Measurements from ENCODE around the gene PATE4. TPM values are rescaled to one million over a fixed set of nuclear protein-coding genes. Genes with fewer than 3 reads are reported as not detected.
A peak's percentile ranks its signal among the peaks of the same experiment; 100 is the strongest.

The PATE4 gene
- total RNA-seq = not detected
- not detected for polyA plus RNA-seq
- not detected for total RNA-seq

- intact Hi-C loops (cut with micrococcal nuclease) = no loop called here
- Histone ChIP-seq H3K27ac (ENCODE audit: low read depth, low read length) (no peak within 1 kb of the TSS), H3K4me3 (ENCODE audit: low read length) (no peak within 1 kb of the TSS), H3K4me1 (ENCODE audit: control insufficient read depth in 2 of 2, insufficient read depth in 2 of 2, low read length in 2 of 2) (no peaks in the 10 kb centered on the region), H3K27me3 (ENCODE audit: control insufficient read depth in 2 of 2, insufficient read depth in 2 of 2, low read length in 2 of 2) (no peaks in the 10 kb centered on the region), H3K9me3 (ENCODE audit: control insufficient read depth in 2 of 3, low read length in 3 of 3) (peaks cover 0 to 6% (median 0%) of the 10 kb centered on the region in 3 experiments), H3K36me3 (ENCODE audit: control insufficient read depth in 2 of 3, insufficient read depth in 3 of 3, low read length in 3 of 3) (no peaks in the 10 kb centered on the region)
- Mint-ChIP-seq H3K4me3 (no peak within 1 kb of the TSS), H3K9me3 (peaks cover 0 to 41% (median 14%) of the 10 kb centered on the region in 11 donors), H3K36me3 (peaks cover 0 to 10% (median 0%) of the 10 kb centered on the region in 5 donors), H3K27ac (no peak within 1 kb of the TSS), H3K27me3 (peaks cover 2 to 43% (median 14%) of the 10 kb centered on the region in 5 donors), H3K4me1 (peaks cover 0 to 2% (median 0%) of the 10 kb centered on the region in 7 donors)
- DNase-seq (no peak), ATAC-seq (no peak)
- ChIA-PET POLR2A (no interaction called here), CTCF (no interaction called here)
These were observed at the start of gene PATE4 for GRCh38 chr11:125833016-125833415. Gene PATE4, plus strand, starts transcription at chr11:125833316. Its CDS starts 44 bp downstream, at chr11:125833360.

GRCh38 chr11:125784678-125785077 lies 48.4 kb upstream of the PATE4 start:
- CTCF ChIA-PET = interaction anchor here (0.6 kb wide), 1 partner anchor 378 kb away, joined by 5 read pairs; no protein-coding TSS in a partner anchor
- Histone ChIP-seq H3K27ac (ENCODE audit: low read depth, low read length) (no peak overlapping the region), H3K36me3 (ENCODE audit: control insufficient read depth in 2 of 3, insufficient read depth in 3 of 3, low read length in 3 of 3) (no peaks in the 10 kb centered on the region), H3K4me3 (ENCODE audit: low read length) (no peak overlapping the region), H3K9me3 (ENCODE audit: control insufficient read depth in 2 of 3, low read length in 3 of 3) (no peaks in the 10 kb centered on the region), H3K27me3 (ENCODE audit: control insufficient read depth in 2 of 2, insufficient read depth in 2 of 2, low read length in 2 of 2) (no peaks in the 10 kb centered on the region), H3K4me1 (ENCODE audit: control insufficient read depth in 2 of 2, insufficient read depth in 2 of 2, low read length in 2 of 2) (peaks cover 0 to 4% of the 10 kb centered on the region in 2 donors)
- intact Hi-C loops (cut with micrococcal nuclease) = no loop called here
- Mint-ChIP-seq H3K4me3 (peak overlapping the region in 1 of 10 donors; percentile 18), H3K36me3 (no peaks in the 10 kb centered on the region), H3K27ac (peak overlapping the region in 1 of 9 donors; percentile 48), H3K4me1 (peaks cover 0 to 19% (median 0%) of the 10 kb centered on the region in 7 donors), H3K27me3 (peaks cover 0 to 19% (median 7%) of the 10 kb centered on the region in 5 donors), H3K9me3 (peaks cover 0 to 8% (median 2%) of the 10 kb centered on the region in 11 donors)
- ATAC-seq (peak; percentile 60), DNase-seq (peak in 3 of 9 donors; percentile 8 to 45 (median 20))
- POLR2A ChIA-PET = no interaction called here

- Histone ChIP-seq H3K36me3 (ENCODE audit: control insufficient read depth in 2 of 3, insufficient read depth in 3 of 3, low read length in 3 of 3) (no peaks in the 10 kb centered on the region), H3K27me3 (ENCODE audit: control insufficient read depth in 2 of 2, insufficient read depth in 2 of 2, low read length in 2 of 2) (no peaks in the 10 kb centered on the region), H3K27ac (ENCODE audit: low read depth, low read length) (no peak within 1 kb of the TSS), H3K4me1 (ENCODE audit: control insufficient read depth in 2 of 2, insufficient read depth in 2 of 2, low read length in 2 of 2) (peaks cover 0 to 4% of the 10 kb centered on the region in 2 donors), H3K4me3 (ENCODE audit: low read length) (no peak within 1 kb of the TSS), H3K9me3 (ENCODE audit: control insufficient read depth in 2 of 3, low read length in 3 of 3) (no peaks in the 10 kb centered on the region)
- peaks cover 0 to 10% (median 3%) of the 10 kb centered on the region in 5 donors for H3K27me3 Mint-ChIP-seq
- no peaks in the 10 kb centered on the region for H3K36me3 Mint-ChIP-seq
- ChIA-PET CTCF (no interaction called here), POLR2A (no interaction called here)
- no peak for DNase-seq
- H3K4me3 Mint-ChIP-seq = no peak within 1 kb of the TSS
- intact Hi-C loops (cut with micrococcal nuclease) = no loop called here
- no peak for ATAC-seq
- peak within 1 kb of the TSS in 2 of 9 donors; percentile 30 to 52 for H3K27ac Mint-ChIP-seq
- peaks cover 0 to 6% (median 2%) of the 10 kb centered on the region in 11 donors for H3K9me3 Mint-ChIP-seq
- peaks cover 0 to 18% (median 0%) of the 10 kb centered on the region in 7 donors for H3K4me1 Mint-ChIP-seq
These were observed 45.3 kb upstream of the PATE4 start, which contains the start of gene PATE3 for GRCh38 chr11:125787827-125788226. Gene PATE3, plus strand, starts transcription at chr11:125788127. Its CDS starts 25 bp downstream, at chr11:125788152.

- ATAC-seq = no peak
- no peak for DNase-seq
- peaks cover 0 to 3% (median 0%) of the 10 kb centered on the region in 3 experiments for H3K9me3 ChIP-seq (ENCODE audit: control insufficient read depth in 2 of 3, low read length in 3 of 3)
These were observed 42.3 kb upstream of the PATE4 start for GRCh38 chr11:125790825-125791224.

GRCh38 chr11:125797641-125798040 lies 35.5 kb upstream of the PATE4 start:
- CTCF ChIA-PET = no interaction called here
- POLR2A ChIA-PET = no interaction called here

More at GRCh38 chr11:125790825-125791224, 42.3 kb upstream of the PATE4 start:
- ChIA-PET CTCF (no interaction called here), POLR2A (no interaction called here)
- peaks cover 0 to 33% (median 16%) of the 10 kb centered on the region in 11 donors for H3K9me3 Mint-ChIP-seq
- peaks cover 0 to 20% (median 10%) of the 10 kb centered on the region in 5 donors for H3K27me3 Mint-ChIP-seq
- Histone ChIP-seq H3K4me1 (ENCODE audit: control insufficient read depth in 2 of 2, insufficient read depth in 2 of 2, low read length in 2 of 2) (no peaks in the 10 kb centered on the region), H3K4me3 (ENCODE audit: low read length) (no peak overlapping the region), H3K27ac (ENCODE audit: low read depth, low read length) (no peak overlapping the region), H3K36me3 (ENCODE audit: control insufficient read depth in 2 of 3, insufficient read depth in 3 of 3, low read length in 3 of 3) (no peaks in the 10 kb centered on the region), H3K27me3 (ENCODE audit: control insufficient read depth in 2 of 2, insufficient read depth in 2 of 2, low read length in 2 of 2) (no peaks in the 10 kb centered on the region)
- peaks cover 0 to 8% (median 0%) of the 10 kb centered on the region in 5 donors for H3K36me3 Mint-ChIP-seq
- no peak overlapping the region for H3K4me3 Mint-ChIP-seq
- H3K4me1 Mint-ChIP-seq = peaks cover 0 to 12% (median 0%) of the 10 kb centered on the region in 7 donors
- H3K27ac Mint-ChIP-seq = no peak overlapping the region
- intact Hi-C loops (cut with micrococcal nuclease) = no loop called here

GRCh38 chr11:125799808-125800207 lies 33.3 kb upstream of the PATE4 start:
- no peaks in the 10 kb centered on the region for H3K36me3 ChIP-seq (ENCODE audit: control insufficient read depth in 2 of 3, insufficient read depth in 3 of 3, low read length in 3 of 3)
- ATAC-seq (no peak), DNase-seq (no peak)
- intact Hi-C loops (cut with micrococcal nuclease) = no loop called here
- Mint-ChIP-seq H3K27ac (no peak overlapping the region), H3K27me3 (peaks cover 0 to 32% (median 8%) of the 10 kb centered on the region in 5 donors), H3K36me3 (peaks cover 0 to 23% (median 3%) of the 10 kb centered on the region in 5 donors), H3K4me1 (no peaks in the 10 kb centered on the region), H3K4me3 (no peak overlapping the region), H3K9me3 (peaks cover 18 to 87% (median 47%) of the 10 kb centered on the region in 11 donors)
- ChIA-PET CTCF (no interaction called here), POLR2A (no interaction called here)
- no peaks in the 10 kb centered on the region for H3K4me1 ChIP-seq (ENCODE audit: control insufficient read depth in 2 of 2, insufficient read depth in 2 of 2, low read length in 2 of 2)
- H3K27ac ChIP-seq (ENCODE audit: low read depth, low read length) = no peak overlapping the region
- peaks cover 0 to 26% (median 4%) of the 10 kb centered on the region in 3 experiments for H3K9me3 ChIP-seq (ENCODE audit: control insufficient read depth in 2 of 3, low read length in 3 of 3)
- H3K4me3 ChIP-seq (ENCODE audit: low read length) = no peak overlapping the region
- no peaks in the 10 kb centered on the region for H3K27me3 ChIP-seq (ENCODE audit: control insufficient read depth in 2 of 2, insufficient read depth in 2 of 2, low read length in 2 of 2)

More at GRCh38 chr11:125797641-125798040, 35.5 kb upstream of the PATE4 start:
- H3K27me3 ChIP-seq (ENCODE audit: control insufficient read depth in 2 of 2, insufficient read depth in 2 of 2, low read length in 2 of 2) = no peaks in the 10 kb centered on the region
- H3K27ac ChIP-seq (ENCODE audit: low read depth, low read length) = no peak overlapping the region
- no peaks in the 10 kb centered on the region for H3K36me3 ChIP-seq (ENCODE audit: control insufficient read depth in 2 of 3, insufficient read depth in 3 of 3, low read length in 3 of 3)
- intact Hi-C loops (cut with micrococcal nuclease) = no loop called here
- H3K27me3 Mint-ChIP-seq = peaks cover 0 to 42% (median 17%) of the 10 kb centered on the region in 5 donors
- no peak overlapping the region for H3K4me3 ChIP-seq (ENCODE audit: low read length)
- no peak for DNase-seq
- peaks cover 11 to 94% (median 46%) of the 10 kb centered on the region in 11 donors for H3K9me3 Mint-ChIP-seq
- no peaks in the 10 kb centered on the region for H3K4me1 Mint-ChIP-seq
- ATAC-seq = no peak
- peaks cover 0 to 23% (median under 1%) of the 10 kb centered on the region in 5 donors for H3K36me3 Mint-ChIP-seq
- H3K4me3 Mint-ChIP-seq = no peak overlapping the region
- H3K27ac Mint-ChIP-seq = no peak overlapping the region
- no peaks in the 10 kb centered on the region for H3K4me1 ChIP-seq (ENCODE audit: control insufficient read depth in 2 of 2, insufficient read depth in 2 of 2, low read length in 2 of 2)
- H3K9me3 ChIP-seq (ENCODE audit: control insufficient read depth in 2 of 3, low read length in 3 of 3) = peaks cover 0 to 19% (median 4%) of the 10 kb centered on the region in 3 experiments

- ATAC-seq = no peak
These were observed 30.7 kb upstream of the PATE4 start for GRCh38 chr11:125802387-125802786.

More at GRCh38 chr11:125802387-125802786, 30.7 kb upstream of the PATE4 start:
- ChIA-PET CTCF (no interaction called here), POLR2A (no interaction called here)
- H3K4me3 Mint-ChIP-seq = no peak overlapping the region
- no peaks in the 10 kb centered on the region for H3K36me3 ChIP-seq (ENCODE audit: control insufficient read depth in 2 of 3, insufficient read depth in 3 of 3, low read length in 3 of 3)
- peaks cover 0 to 22% (median 3%) of the 10 kb centered on the region in 5 donors for H3K36me3 Mint-ChIP-seq
- H3K9me3 ChIP-seq (ENCODE audit: control insufficient read depth in 2 of 3, low read length in 3 of 3) = peaks cover 0 to 26% (median 4%) of the 10 kb centered on the region in 3 experiments
- DNase-seq = no peak
- H3K27me3 ChIP-seq (ENCODE audit: control insufficient read depth in 2 of 2, insufficient read depth in 2 of 2, low read length in 2 of 2) = no peaks in the 10 kb centered on the region
- H3K27me3 Mint-ChIP-seq = peaks cover 0 to 28% (median 24%) of the 10 kb centered on the region in 5 donors
- H3K27ac Mint-ChIP-seq = no peak overlapping the region
- no peaks in the 10 kb centered on the region for H3K4me1 ChIP-seq (ENCODE audit: control insufficient read depth in 2 of 2, insufficient read depth in 2 of 2, low read length in 2 of 2)
- H3K9me3 Mint-ChIP-seq = peaks cover 18 to 70% (median 40%) of the 10 kb centered on the region in 11 donors
- H3K4me1 Mint-ChIP-seq = no peaks in the 10 kb centered on the region
- H3K4me3 ChIP-seq (ENCODE audit: low read length) = no peak overlapping the region
- H3K27ac ChIP-seq (ENCODE audit: low read depth, low read length) = no peak overlapping the region
- intact Hi-C loops (cut with micrococcal nuclease) = no loop called here

All from naive thymus-derived CD4-positive, alpha-beta T cell (primary cell).